GM18870 (cell line): Measurements from ENCODE around the gene NPNT.

Experiments used
- ATAC-seq: cut with Tn5 transposase; IDR thresholded peaks from one replicate; pipeline ENCODE4 v1.9.1; 2021; ENCODE audit warnings: moderate library complexity; ENCODE audit not compliant: unreplicated experiment

NPNT gene

DNA sequence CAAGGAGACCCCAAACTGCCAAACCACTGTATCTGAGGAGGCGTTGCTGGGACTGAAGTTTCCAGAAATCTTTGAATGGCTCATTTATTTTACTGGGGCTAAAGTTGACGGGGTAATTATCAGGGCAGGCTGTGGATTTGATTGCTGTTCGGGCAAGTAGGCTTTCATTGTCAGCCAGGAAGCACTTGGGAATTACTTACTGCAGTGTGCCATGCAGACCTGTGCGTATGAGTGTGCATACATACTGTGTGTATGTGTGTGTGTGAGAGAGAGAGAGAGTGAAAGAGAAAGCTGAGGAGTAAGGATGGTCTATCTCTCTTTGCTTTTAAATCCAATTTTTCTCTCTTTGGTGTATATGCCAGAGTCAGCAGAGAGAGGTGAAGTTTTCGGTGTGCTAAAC lies 122.7 kb downstream of the NPNT start:
- no peak for ATAC-seq

DNA sequence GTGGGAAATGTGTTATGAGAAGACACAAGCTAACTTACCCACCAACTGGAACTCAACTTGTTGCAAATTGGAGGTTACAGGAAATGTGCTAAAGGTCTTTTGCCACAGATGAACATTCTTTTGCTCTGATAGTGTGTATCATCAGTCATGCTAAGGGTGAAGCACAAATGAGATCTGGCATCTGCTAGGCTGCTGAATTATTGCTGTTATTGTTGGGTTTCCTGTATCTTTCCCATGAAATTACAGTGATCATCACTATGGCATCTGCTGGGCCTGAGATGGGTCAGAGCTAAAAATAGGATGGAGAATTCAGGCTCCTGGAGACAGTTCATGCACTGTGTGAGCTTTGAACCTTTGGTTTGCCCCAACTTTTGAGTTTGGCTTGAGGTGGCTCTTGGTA lies 124.5 kb downstream of the NPNT start:
- ATAC-seq, result no peak
